ENCODE data around the gene ARID1A. TPM values are rescaled to one million over a fixed set of nuclear protein-coding genes. Genes with fewer than 3 reads are reported as not detected.

Gene ARID1A
- 34.7 to 47.6 TPM (median 36.9 TPM) in 5 replicates for total RNA-seq (2022; extraction: Qiagen RNA extraction)

DNA sequence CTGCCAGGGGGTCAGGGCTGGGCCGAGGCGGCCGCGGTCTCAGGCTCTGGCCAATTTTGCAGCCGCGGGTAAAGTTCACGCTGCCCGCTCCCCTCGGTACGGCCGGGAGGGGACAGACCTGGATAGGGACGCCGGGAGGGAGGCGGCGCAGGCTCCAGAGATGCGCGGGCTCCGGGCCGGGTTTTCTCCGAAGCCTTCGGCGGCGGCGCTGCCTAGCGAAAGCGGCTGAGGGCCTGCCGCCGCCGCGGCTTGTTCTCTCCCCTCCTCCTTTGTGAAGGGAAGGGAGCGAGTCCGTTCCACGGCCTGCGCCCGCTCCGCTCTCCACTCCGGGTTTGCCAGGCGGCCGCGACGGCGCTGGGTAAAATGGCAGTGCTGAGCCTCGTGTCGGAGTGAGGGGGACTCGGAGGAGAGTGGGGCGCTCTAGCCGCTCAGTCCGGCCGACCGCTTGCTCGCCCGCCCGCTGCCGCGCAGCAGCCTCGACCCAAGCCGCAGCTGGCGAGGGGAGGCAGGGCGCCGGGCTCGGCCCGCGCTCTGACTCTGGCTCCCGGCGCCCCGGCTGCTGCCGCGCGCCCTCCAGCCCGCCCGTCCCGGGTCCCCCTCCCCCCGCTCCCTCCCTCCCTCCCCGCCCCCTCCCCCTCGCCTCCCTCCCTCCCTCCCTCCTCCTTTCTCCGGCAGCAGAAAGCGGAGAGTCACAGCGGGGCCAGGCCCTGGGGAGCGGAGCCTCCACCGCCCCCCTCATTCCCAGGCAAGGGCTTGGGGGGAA, at the start of gene ARID1A:
TSS of gene ARID1A (plus strand) at position 660 of the 763 bp plus-strand sequence. CDS start 389 bp downstream, outside the sequence.

DNA sequence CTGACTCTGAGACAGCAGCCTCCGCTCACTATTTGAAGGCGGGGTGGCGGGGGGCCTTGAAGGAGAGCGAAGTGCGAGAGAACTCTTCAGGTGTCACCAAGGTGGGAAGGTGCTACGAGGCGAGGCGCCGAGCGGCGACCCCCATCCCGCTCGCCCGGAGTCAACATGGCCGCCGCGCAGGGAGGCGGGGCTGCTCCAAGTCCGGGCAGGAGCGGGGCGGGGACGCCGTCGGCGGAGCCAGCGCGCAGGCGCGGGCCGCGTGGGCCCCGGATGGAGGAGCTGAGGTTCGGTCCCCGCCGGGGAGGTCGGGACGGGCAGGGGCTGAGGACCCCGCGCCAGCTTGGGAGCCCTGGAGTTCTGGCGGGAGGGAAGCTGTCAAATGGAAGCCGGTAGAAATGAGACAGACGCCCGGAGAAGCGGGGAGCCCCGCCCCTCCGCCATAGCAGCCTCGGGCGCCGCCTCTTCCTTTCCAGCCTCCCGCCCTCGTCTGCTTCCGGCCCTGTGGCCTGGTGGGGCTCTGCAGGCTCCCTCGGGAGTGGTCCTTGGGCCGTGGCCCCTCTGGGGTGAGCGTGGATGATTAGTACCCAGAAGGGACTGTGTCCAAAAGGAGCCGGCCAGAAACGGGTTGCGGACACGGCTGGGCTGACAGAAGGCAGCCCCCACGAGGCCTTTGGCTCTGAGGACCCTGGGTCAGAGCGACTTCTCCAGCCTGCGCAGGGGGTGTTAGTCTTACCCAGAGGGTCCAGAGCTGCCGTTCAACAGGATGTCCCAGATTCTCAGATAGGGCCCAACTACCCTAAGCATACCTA, 92.1 kb downstream of the ARID1A start, which contains the start of gene PIGV:
TSS of gene PIGV (plus strand) at position 245 of the 809 bp plus-strand sequence. CDS start 2,866 bp downstream, outside the sequence.

DNA sequence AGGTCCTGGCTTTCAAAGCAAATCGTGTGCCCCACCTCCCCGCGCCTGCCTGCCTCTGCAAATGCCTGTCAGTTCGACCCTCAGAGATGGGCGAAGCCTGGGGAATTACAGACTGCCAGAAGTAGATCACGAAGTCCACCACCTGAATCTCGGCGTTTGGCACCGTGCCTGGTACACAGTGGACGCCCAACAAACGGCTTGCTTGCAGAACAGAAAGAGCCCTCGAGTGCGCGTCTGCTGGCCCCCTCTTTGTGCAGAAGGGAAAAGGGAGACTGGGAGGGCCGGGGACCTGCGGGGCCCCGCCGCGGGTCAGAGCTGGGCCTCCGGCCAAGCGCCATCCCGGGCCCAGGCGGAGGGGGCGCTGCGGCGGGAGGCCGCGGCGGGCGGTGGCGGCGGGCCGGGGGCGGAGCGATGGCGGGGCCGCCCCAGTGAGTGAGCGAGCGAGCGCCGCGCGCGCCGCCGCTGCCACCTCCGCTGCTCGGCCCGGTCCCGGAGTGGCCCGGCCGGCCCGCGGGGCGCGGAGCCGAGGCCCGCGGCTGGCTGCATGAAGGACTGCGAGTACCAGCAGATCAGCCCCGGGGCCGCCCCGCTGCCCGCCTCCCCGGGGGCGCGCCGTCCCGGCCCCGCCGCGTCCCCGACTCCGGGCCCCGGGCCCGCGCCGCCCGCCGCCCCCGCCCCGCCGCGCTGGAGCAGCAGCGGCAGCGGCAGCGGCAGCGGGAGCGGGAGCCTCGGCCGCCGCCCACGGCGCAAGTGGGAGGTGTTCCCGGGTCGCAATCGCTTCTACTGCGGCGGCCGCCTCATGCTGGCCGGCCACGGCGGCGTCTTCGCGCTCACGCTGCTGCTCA, 130.7 kb downstream of the ARID1A start, which contains the start of gene ZDHHC18:
TSS of gene ZDHHC18 (plus strand) at position 428 of the 845 bp plus-strand sequence. CDS start at position 545, 117 bp downstream.

Other genes starting within 250 kb of the ARID1A start
- gene HMGN2, start 223.6 kb upstream of the ARID1A start, total RNA-seq (2022; extraction: Qiagen RNA extraction) = 322 to 370 TPM (median 346 TPM) in 5 replicates
- 16.1 to 18.0 TPM (median 16.4 TPM) in 5 replicates for gene RPS6KA1, start 166.3 kb upstream of the ARID1A start, total RNA-seq (2022; extraction: Qiagen RNA extraction)
- 5.5 to 6.9 TPM (median 6.3 TPM) in 5 replicates for gene PIGV, start 91.9 kb downstream of the ARID1A start, total RNA-seq (2022; extraction: Qiagen RNA extraction)
- gene ZDHHC18, start 130.7 kb downstream of the ARID1A start, total RNA-seq (2022; extraction: Qiagen RNA extraction) = 40.4 to 44.5 TPM (median 41.3 TPM) in 5 replicates
- 509 to 664 TPM (median 575 TPM) in 5 replicates for gene SFN, start 167.1 kb downstream of the ARID1A start, total RNA-seq (2022; extraction: Qiagen RNA extraction)
- 18.8 to 32.6 TPM (median 28.4 TPM) in 5 replicates for gene GPN2, start 194.3 kb downstream of the ARID1A start, total RNA-seq (2022; extraction: Qiagen RNA extraction)
- gene GPATCH3, start 204.5 kb downstream of the ARID1A start, total RNA-seq (2022; extraction: Qiagen RNA extraction) = 9.4 to 11.4 TPM (median 10.7 TPM) in 5 replicates
- 0.09 to 0.14 TPM in 2 of 5 replicates, not detected in the others for gene NR0B2, start 218.0 kb downstream of the ARID1A start, total RNA-seq (2022; extraction: Qiagen RNA extraction)
- 121 to 147 TPM (median 128 TPM) in 5 replicates for gene NUDC, start 225.7 kb downstream of the ARID1A start, total RNA-seq (2022; extraction: Qiagen RNA extraction)

Data from A549 treated with Hydrocortisone at 1 μM for 4 hours (cell line).